HFF-Myc (cell line): ENCODE data around the gene ZNF846.

Experiments used
- DNase-seq: peaks from one replicate; pipeline ENCODE4 v3.0.0-alpha.2; 2011; ENCODE audit warnings: low read depth; ENCODE audit errors: extremely low read depth
- H3K4me3 ChIP-seq: replicated peaks from 2 replicates; pipeline ENCODE4 v1.5.1; 2011; ENCODE audit warnings: low read depth, mild to moderate bottlenecking, control low read depth, low read length
- TF ChIP-seq, protein P1 (sequence below): IDR thresholded peaks from 2 replicates; pipeline ENCODE4 v1.5.1; 2012; ENCODE audit warnings: mild to moderate bottlenecking, low read depth, low read length, control low read depth; ENCODE audit errors: missing control alignments

ZNF846 gene

GRCh38 chr19:9709305-9709704 lies 59.2 kb downstream of the ZNF846 start:
- H3K4me3 ChIP-seq: no peak overlapping the region
- TF ChIP-seq, protein P1, sequence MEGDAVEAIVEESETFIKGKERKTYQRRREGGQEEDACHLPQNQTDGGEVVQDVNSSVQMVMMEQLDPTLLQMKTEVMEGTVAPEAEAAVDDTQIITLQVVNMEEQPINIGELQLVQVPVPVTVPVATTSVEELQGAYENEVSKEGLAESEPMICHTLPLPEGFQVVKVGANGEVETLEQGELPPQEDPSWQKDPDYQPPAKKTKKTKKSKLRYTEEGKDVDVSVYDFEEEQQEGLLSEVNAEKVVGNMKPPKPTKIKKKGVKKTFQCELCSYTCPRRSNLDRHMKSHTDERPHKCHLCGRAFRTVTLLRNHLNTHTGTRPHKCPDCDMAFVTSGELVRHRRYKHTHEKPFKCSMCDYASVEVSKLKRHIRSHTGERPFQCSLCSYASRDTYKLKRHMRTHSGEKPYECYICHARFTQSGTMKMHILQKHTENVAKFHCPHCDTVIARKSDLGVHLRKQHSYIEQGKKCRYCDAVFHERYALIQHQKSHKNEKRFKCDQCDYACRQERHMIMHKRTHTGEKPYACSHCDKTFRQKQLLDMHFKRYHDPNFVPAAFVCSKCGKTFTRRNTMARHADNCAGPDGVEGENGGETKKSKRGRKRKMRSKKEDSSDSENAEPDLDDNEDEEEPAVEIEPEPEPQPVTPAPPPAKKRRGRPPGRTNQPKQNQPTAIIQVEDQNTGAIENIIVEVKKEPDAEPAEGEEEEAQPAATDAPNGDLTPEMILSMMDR: no peak

GRCh38 chr19:9705836-9706235 lies 62.7 kb downstream of the ZNF846 start:
- TF ChIP-seq, protein P1: no peak
- no peak for DNase-seq
- no peak overlapping the region for H3K4me3 ChIP-seq

More at GRCh38 chr19:9709305-9709704, 59.2 kb downstream of the ZNF846 start:
- no peak for DNase-seq

DNA sequence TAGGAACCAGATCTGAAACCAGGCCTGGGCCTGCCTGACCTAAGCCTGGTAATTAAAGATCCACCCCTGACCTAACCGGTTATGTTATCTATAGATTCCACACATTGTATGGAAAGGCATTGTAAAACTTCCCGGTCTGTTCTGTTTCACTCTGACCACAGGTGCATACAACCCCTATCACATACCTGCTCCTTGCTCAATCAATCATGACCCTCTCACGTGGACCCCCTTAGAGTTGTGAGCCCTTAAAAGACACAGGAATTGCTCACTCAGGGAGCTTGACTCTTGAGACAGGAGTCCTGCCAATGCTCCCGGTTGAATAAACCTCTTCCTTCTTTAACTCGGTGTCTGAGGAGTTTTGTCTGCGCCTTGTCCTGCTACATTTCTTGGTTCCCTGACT lies 66.4 kb downstream of the ZNF846 start:
- no peak overlapping the region for H3K4me3 ChIP-seq
- TF ChIP-seq, protein P1: no peak
- DNase-seq: no peak
